NCI-H187 (cell line): Measurements from ENCODE around the gene UBA6.
"Not testable (repeated sequence)": the region's sequence is repeated elsewhere in the genome, so short reads cannot be mapped to it uniquely, and the experiment has no call there.

Experiments used
- DNase-seq, 2 experiments: peaks; one replicate each; lab custom pipeline; 2025; lab: John Stamatoyannopoulos, UW

UBA6 gene

GRCh38 chr4:67713529-67714247, 12.7 kb upstream of the UBA6 start:
- DNase-seq: no peak

- no peak for DNase-seq
These were observed 11.9 kb upstream of the UBA6 start for GRCh38 chr4:67712650-67713528.

DNA sequence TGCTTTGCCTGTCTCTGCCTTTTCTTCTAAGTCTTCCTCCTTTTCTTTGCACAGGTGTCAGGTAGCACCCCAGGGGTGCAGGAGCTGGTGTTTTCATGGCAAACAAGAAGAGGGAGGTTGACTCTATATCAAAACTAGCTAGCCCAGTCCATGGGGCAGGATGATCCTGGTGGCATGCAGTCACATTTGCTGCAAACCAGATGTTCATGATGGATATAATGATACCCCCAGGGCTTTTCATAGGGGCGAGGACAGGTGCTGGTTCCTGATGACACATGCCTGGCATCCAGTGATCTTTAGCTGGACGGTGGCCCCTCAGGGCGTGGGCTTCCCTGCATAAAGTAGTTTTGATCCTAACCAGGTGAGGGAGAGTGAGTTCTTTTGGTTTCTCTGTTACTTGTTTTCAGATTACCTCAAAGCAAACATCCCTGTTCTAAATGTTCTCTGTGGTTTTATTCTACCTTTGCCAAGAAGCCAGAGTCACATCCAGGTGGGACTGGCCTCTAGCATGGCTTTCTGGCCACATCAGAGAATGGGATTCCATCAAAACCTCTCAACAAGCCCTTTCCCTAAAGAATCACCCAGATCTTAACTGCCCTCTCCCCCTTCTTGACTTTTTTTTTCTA, 11.2 kb upstream of the UBA6 start:
- no peak for DNase-seq

- not testable (repeated sequence) for DNase-seq
These were observed 5.7 kb upstream of the UBA6 start for GRCh38 chr4:67706682-67707081.

DNA sequence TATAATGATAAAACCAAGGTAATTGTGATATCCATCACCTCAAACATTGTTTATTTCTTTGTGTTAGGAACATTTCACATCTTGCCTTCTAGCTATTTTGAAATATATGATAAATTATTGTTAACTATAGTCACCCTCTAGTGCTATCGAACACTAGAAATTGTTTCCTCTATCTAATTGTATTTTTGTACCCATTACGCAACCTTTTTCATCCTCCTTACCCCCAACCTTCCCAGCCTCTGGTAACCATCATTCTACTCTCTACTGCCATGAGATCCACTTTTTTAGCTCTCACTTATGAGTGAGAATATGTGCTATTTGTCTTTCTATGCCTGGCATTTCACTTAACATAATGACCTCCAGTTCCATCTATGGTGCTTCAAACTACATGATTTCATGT, 3.9 kb upstream of the UBA6 start:
- no peak for DNase-seq

- no peak for DNase-seq
These were observed 1.2 kb upstream of the UBA6 start for GRCh38 chr4:67702166-67702565.

DNA sequence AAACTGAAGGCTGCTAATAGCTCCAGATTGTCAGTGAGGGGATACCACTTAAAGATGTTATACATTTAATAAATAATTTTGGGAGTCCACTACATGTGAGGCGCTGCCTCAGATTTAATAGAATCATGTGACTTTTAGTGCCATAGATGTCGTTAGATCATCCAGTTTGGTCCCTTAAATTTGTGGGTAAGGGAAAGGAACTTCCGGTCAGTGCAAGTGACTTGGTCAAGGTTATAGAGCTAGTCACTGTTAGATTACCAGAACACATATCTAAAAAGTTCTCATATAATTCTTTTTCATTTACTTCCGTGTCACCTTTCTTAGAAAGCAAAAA, 529 bp upstream of the UBA6 start:
- no peak for DNase-seq

DNA sequence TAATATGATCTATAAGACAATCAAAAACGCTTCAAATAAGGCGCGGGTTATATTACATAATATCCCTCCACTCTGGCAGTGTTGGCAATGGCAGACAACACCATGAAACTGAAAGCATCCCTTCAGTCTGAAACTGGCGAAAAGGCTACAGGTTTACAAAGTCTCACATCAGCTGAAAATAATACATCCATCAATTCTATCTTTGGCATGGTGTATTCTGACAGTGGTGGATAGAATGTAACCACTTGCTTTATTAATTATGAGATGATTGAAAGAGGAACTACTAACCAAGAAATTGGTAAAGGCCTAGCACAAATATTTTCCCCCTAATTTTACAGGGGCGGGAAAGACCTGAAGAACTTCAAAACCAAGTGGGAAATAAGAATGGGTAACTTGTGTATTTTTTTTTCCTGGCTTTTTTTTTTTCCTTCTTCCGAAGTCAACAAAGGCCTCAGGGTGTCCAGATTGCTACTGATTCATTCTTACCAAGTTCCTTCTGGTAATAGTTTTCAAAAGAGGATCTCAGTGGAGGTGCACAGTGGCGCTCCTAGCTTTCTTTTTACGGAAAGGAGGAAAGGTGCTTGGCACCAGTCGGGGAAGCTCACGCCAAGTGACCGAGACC, 728 bp downstream of the UBA6 start:
- DNase-seq: no peak

- no peak for DNase-seq
These were observed 1.4 kb downstream of the UBA6 start for GRCh38 chr4:67699603-67700002.

- no peak for DNase-seq
These were observed 2.9 kb downstream of the UBA6 start for GRCh38 chr4:67697860-67698687.

- DNase-seq: no peak
These were observed 4.9 kb downstream of the UBA6 start for GRCh38 chr4:67696061-67696460.

GRCh38 chr4:67694662-67695061, 6.3 kb downstream of the UBA6 start:
- DNase-seq: no peak

DNA sequence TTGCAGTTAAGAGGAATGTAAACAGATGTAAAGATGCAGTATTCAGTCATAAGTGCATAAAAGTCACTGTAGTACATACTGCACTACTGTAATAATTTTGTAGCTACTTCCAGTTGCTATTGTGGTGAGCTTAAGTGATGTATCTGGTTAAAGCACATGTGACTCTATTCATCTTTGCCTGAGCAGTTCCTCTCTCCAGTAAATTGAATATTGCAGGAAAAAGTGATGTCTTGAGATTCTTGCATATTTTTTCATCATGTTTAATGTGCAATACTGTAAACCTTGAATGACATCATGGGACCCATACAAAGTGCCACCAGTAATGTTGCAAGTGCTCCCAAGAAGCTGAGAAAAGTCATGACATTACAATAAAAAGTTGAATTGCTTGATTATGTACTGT, 9.6 kb downstream of the UBA6 start:
- DNase-seq: no peak

GRCh38 chr4:67687636-67688035, 13.3 kb downstream of the UBA6 start:
- DNase-seq: no peak

GRCh38 chr4:67685532-67685859, 15.5 kb downstream of the UBA6 start:
- DNase-seq: no peak

DNA sequence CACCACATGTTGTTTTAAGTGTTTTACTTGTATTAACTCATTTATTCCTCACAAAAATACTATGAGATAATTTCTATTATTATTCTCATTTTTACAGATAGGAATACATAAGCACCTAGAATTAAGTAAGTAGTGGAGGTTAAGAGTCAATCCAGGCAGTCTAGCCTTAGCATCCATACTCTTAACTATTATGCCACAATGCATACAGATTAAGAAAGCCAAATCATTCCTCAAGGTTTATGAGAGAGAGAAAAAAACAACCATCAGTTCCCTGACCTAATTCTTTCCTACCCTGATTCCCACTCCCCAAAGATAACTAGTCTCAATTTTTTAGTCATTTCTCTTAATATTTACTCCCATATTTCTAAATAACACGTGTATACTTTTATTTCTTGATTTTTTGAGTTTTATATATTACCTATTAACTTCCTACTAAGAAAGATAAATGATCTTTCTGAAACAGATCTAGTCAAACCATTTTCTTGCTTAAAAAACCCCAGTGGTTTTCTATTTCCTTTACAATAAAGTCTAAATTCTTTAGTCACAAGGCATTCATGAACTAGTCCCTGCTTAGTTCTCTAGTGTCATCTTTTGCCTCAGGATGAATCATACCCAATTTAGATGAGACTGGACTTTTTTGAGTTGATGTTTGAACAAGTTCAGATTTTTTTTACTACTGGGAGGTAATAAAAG, 16.0 kb downstream of the UBA6 start:
- no peak for DNase-seq

GRCh38 chr4:67682266-67682665, 18.7 kb downstream of the UBA6 start:
- no peak for DNase-seq

DNA sequence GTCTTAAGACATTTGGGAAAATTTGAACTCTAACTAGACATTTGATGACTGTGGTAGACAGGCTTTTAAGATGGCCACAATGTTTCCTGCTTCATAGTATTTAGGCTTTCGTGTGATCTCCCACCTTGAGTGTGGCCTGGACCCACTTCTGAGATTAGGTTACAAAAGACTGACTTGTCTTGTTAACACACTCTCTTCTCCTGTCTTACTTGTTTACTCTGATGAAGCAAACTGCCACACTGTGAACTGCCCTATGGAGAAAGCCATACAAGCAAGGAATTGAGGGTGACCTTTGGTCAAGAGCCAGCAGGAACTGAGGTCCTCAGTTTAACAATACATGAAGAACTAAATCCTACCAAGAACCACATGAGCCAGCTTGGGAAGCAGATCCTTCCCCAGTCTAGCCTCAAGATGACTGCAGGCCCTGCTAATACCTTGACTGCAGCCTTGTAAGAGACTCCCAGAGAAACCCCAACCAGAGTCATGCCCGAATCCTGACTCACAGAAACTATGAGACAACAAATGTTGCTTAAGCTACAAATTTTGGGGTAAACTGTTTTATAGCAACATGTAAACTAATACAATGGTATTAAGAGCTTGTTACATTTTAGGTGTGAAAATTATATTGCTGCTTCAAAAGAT, 20.3 kb downstream of the UBA6 start:
- no peak for DNase-seq

DNA sequence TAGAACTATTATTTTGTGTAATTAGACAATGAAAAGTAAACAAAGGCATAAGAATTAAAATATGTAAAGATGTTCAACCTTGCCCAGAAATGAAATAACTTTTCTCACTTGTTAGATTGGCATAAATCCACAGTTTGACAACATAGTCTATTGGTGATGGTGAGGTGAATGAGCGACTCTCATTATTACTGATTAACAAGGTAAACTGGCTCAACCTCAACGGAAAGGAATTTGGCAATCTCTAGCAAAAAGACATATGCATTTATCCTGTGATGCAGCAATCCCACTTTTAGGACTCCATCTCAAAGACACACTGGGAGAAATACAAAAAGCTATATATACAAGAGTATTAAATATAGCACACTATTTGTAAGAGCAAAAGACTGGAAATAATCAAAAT, 22.3 kb downstream of the UBA6 start:
- DNase-seq: no peak

- DNase-seq: no peak
These were observed 26.9 kb downstream of the UBA6 start for GRCh38 chr4:67674098-67674497.

DNA sequence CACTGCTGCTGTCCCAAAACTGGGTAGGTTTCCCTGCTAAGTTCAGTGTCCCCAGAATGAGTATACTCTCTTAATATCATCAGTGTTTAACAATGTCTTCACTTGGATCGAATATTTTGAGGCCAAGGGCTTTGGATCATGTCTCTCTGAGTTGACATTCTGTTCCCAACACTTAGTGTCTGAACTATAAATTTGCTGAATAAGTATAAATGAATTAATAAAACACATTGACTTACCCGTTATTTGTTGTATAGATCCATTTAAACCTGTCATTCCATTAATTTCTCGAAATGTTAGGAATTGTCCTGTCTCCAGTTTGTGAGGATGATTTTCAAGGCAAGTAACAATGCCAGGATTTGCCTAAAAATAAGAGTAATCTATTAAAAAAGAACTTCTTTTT, 32.6 kb downstream of the UBA6 start:
- no peak for DNase-seq
